Adipose tissue (tissue), 3 donors: Measurements from ENCODE around the gene RNU11. TPM values are rescaled to one million over a fixed set of nuclear protein-coding genes. Genes with fewer than 3 reads are reported as not detected.
"Not testable (repeated sequence)": the region's sequence is repeated elsewhere in the genome, so short reads cannot be mapped to it uniquely, and the experiment has no call there.

Experiments
- H3K27ac ChIP-seq: one replicate; pipeline ENCODE4 v1.5.1; 2013; ENCODE audit warnings: low read depth, low read length
- WGBS, 3 donors: extraction: QIAGEN DNeasy Blood & Tissue Kit; methylation state at CpG; one replicate each; pipeline ENCODE4 v1.1.7; 2013; 5-methylcytosine and 5-hydroxymethylcytosine counted together
- polyA plus RNA-seq, 3 donors: library from polyadenylated mRNA; stranded (reverse); fragments of 200-250 nt; gene quantifications; one replicate each; pipeline ENCODE4 v1.2.3, GENCODE V29; 2013
- donor health status: healthy with polysubstance abuse.
- donor health status: Bipolar disorder and iron deficiency.
- donor health status: healthy.

RNU11 gene
- polyA plus RNA-seq, 3 donors = not detected

- H3K27ac ChIP-seq = not testable (repeated sequence)
These were observed 7.3 kb downstream of the RNU11 start for GRCh38 chr1:28655448-28656311.

DNA sequence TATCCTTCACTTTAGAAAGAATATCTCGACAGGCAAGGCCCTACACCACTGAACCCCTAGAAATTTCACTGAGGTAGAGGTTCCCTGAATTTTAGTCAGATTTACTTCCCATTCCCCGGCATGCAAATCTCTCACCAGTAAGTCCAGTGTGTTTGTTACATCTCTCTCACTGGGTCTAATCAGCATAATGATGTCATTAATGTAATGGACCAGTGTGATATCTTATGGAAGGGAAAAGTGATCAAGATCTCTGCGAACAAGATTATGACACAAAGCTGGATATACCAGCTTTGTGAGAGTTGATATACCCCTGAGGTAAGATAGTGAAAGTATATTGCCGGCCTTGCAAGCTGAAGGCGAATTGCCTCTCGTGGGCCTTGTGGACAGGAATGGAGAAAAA lies 7.9 kb downstream of the RNU11 start:
- WGBS, 3 donors = 88 to 93% (median 92%) methylated on average over 6 of the region's 6 CpGs
- H3K27ac ChIP-seq = no peak overlapping the region

More at GRCh38 chr1:28655448-28656311, 7.3 kb downstream of the RNU11 start:
- WGBS, 3 donors = 78 to 88% (median 84%) methylated on average over 10 of the region's 10 CpGs

GRCh38 chr1:28663871-28664470 lies 15.6 kb downstream of the RNU11 start:
- H3K27ac ChIP-seq = no peak overlapping the region
- 72 to 84% (median 84%) methylated on average over 7 of the region's 7 CpGs for WGBS, 3 donors

DNA sequence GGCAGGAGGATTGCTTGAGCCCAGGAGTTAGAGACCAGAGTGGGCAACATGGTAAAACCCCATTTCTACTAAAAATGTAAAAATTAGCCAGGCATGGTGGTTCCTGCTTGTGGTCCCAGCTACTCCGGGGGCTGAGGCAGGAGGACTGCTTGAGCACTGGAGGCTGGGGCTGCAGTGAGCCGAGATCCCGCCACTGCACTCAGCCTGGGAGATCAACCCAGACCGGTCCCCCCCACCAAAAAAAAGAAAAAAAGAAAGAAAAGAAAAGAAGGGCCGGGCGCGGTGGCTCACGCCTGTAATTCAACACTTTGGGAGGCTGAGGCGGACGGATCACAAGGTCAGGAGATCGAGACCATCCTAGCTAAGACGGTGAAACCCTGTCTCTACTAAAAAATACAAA lies 18.4 kb downstream of the RNU11 start:
- no peak overlapping the region for H3K27ac ChIP-seq
- 95 to 97% (median 96%) methylated on average over 11 to 12 of the region's 12 CpGs for WGBS, 3 donors

- H3K27ac ChIP-seq = peak within 1 kb of the TSS; percentile 88
- WGBS, 3 donors = 0 to 2% (median 1%) methylated on average over 34 to 50 of the region's 57 CpGs
These were observed 20.0 kb downstream of the RNU11 start, which contains the start of gene GMEB1 for GRCh38 chr1:28668191-28668955. Gene GMEB1, plus strand, starts transcription at chr1:28668784. Its CDS starts 14,829 bp downstream, at chr1:28683613.

GRCh38 chr1:28668956-28669723 lies 20.7 kb downstream of the RNU11 start:
- 0 to 1% (median 0%) methylated on average over 32 to 57 of the region's 63 CpGs for WGBS, 3 donors
- peak overlapping the region; percentile 88 for H3K27ac ChIP-seq

GRCh38 chr1:28671254-28671780 lies 22.9 kb downstream of the RNU11 start:
- no peak overlapping the region for H3K27ac ChIP-seq
- WGBS, 3 donors = 92 to 96% (median 96%) methylated on average over 20 of the region's 20 CpGs

GRCh38 chr1:28672971-28673370 lies 24.6 kb downstream of the RNU11 start:
- 95 to 97% (median 96%) methylated on average over 15 of the region's 15 CpGs for WGBS, 3 donors
- not testable (repeated sequence) for H3K27ac ChIP-seq

DNA sequence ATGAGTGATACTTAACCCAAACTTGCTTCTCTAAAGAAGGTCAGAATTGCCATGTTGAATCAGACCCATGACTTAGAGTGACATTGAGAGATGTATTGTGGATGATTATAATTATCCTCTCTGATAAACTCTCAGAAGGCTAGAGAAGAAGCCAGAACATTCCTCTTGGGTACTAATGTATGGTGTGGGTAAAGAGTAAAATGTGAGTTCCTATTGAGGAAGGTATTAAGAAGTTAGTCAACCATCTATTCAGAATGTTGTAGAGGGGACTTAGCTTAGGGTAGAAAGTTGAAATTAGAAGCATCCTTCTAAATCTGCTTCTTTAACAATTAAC lies 27.5 kb downstream of the RNU11 start:
- H3K27ac ChIP-seq = no peak overlapping the region

DNA sequence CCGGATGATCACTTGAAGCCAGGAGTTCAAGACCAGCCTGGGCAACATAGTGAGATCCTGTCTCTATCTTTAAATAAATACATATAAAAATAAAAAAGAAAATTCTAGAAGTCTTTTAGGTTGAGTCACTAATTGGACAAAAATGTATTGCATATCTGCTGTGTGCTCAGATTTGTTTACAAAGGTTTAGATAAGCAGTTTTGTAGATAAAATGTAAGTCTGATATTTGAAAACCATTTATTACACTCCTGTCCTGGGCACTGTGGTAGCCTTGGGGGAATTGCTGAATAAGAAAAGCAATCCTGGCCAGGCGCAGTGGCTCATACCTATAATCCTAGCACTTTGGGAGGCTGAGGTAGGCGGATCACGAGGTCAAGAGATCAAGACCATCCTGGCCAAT lies 31.8 kb downstream of the RNU11 start:
- 85 to 98% (median 95%) methylated on average over 4 of the region's 4 CpGs for WGBS, 3 donors
- H3K27ac ChIP-seq = no peak overlapping the region

- no peak overlapping the region for H3K27ac ChIP-seq
- 90 to 94% (median 91%) methylated on average over 6 of the region's 6 CpGs for WGBS, 3 donors
These were observed 34.4 kb downstream of the RNU11 start for GRCh38 chr1:28682840-28683239.

GRCh38 chr1:28684937-28685336 lies 36.5 kb downstream of the RNU11 start:
- 73 to 93% (median 89%) methylated on average over 4 of the region's 4 CpGs for WGBS, 3 donors
- H3K27ac ChIP-seq = no peak overlapping the region

- WGBS, 3 donors = 86 to 100% (median 98%) methylated on average over 1 of the region's 1 CpG
- not testable (repeated sequence) for H3K27ac ChIP-seq
These were observed 43.2 kb downstream of the RNU11 start for GRCh38 chr1:28691627-28692026.

Other genes with a start within 250 kb of the RNU11 start
- 10 to 100 TPM; 18.0 to 29.6 (median 24.1) TPM for gene RCC1, start 142.6 kb upstream of the RNU11 start, polyA plus RNA-seq
- gene TRNAU1AP, start 95.5 kb upstream of the RNU11 start, polyA plus RNA-seq = 10 to 100 TPM; 12.8 to 20.8 (median 17.0) TPM
- 1 to 10 TPM in 2 of 3 donors, under 1 TPM in 1; 0.59 to 5.7 (median 1.7) TPM for gene RAB42, start 56.3 kb upstream of the RNU11 start, polyA plus RNA-seq
- gene TAF12, start 5.5 kb upstream of the RNU11 start, polyA plus RNA-seq = 10 to 100 TPM; 14.1 to 31.2 (median 17.4) TPM
- 1 to 10 TPM; 2.8 to 5.6 (median 5.2) TPM for gene GMEB1, start 20.2 kb downstream of the RNU11 start, polyA plus RNA-seq
- gene YTHDF2, start 88.3 kb downstream of the RNU11 start, polyA plus RNA-seq = 10 to 100 TPM; 16.5 to 40.2 (median 28.6) TPM
- under 1 TPM; 0.01 to 0.11 (median 0.08) TPM for gene OPRD1, start 163.6 kb downstream of the RNU11 start, polyA plus RNA-seq